Stimulated activated CD4-positive, alpha-beta T cell treated with anti-CD3 and anti-CD28 coated beads, Interleukin-1b, Interleukin-23, amount 100 ng/mL, for 24 hours (primary cell): ENCODE results near the gene MAGI3.
"Not testable (repeated sequence)": the region's sequence is repeated elsewhere in the genome, so short reads cannot be mapped to it uniquely, and the experiment has no call there.

ENCODE experiments used
- DNase-seq, 4 experiments: peaks; one replicate each; pipeline ENCODE4 v3.0.0-alpha.2; 2020; ENCODE audit warnings: low read depth in 4 of 4, low spot score in 1 of 4

The MAGI3 gene

GRCh38 chr1:113684153-113684541 is 293.8 kb downstream of the MAGI3 start:
- DNase-seq = no peak

GRCh38 chr1:113686891-113687618 is 296.7 kb downstream of the MAGI3 start:
- DNase-seq = no peak

- no peak for DNase-seq
Observed at GRCh38 chr1:113691184-113691583, 300.9 kb downstream of the MAGI3 start.

- no peak for DNase-seq
Observed at GRCh38 chr1:113692342-113692741, 302.0 kb downstream of the MAGI3 start.

GRCh38 chr1:113692824-113693431 is 302.6 kb downstream of the MAGI3 start:
- DNase-seq = no peak

- no peak for DNase-seq
Observed at GRCh38 chr1:113694910-113695309, 304.6 kb downstream of the MAGI3 start.

GRCh38 chr1:113701429-113701828 is 311.1 kb downstream of the MAGI3 start:
- no peak for DNase-seq

GRCh38 chr1:113714606-113715269 is 324.4 kb downstream of the MAGI3 start:
- DNase-seq = no peak

- DNase-seq = not testable (repeated sequence)
Observed at GRCh38 chr1:113717506-113717905, 327.2 kb downstream of the MAGI3 start.

GRCh38 chr1:113718621-113719020 is 328.3 kb downstream of the MAGI3 start:
- not testable (repeated sequence) for DNase-seq

- no peak for DNase-seq
Observed at GRCh38 chr1:113721010-113721409, 330.7 kb downstream of the MAGI3 start.

GRCh38 chr1:113732802-113733201 is 342.5 kb downstream of the MAGI3 start:
- DNase-seq = no peak

- DNase-seq = no peak
Observed at GRCh38 chr1:113734357-113735055, 344.2 kb downstream of the MAGI3 start.
